ENCODE measurements around the gene NPAT.

GRCh38 chr11:108204929-108205499, 17.4 kb downstream of the NPAT start:
- TF ChIP-seq POLR2AphosphoS5 (IDR thresholded peaks at IDR 0.05; ENCODE audit: low read depth, low read length) = no peak
- TF ChIP-seq TAF1 (IDR thresholded peaks at IDR 0.05; ENCODE audit: low read depth, low read length) = no peak

Data from GM12891 (cell line).